Transverse colon (tissue), 4 donors: Measurements from ENCODE around the gene KCNAB2.

Experiments used
- CTCF ChIP-seq, 5 experiments: fragments of 200-600 bp in 3 of 5; fragments of 450-650 bp in 2 of 5; sonication (generic) in 3 of 5; IDR thresholded peaks; 1 replicate in 2 of 5; 2 replicates in 3 of 5; pipeline ENCODE4 v1.5.1; 2016 to 2017; ENCODE audit warnings: antibody characterized with exemption in 5 of 5, inconsistent platforms in 3 of 5, mild to moderate bottlenecking in 2 of 5, moderate library complexity in 1 of 5
- POLR2AphosphoS5 ChIP-seq, 3 donors: sonication (generic); formaldehyde crosslinking; IDR thresholded peaks; one replicate each; pipeline ENCODE4 v1.6.1; 2016; ENCODE audit warnings: antibody characterized with exemption in 3 of 3

DNA sequence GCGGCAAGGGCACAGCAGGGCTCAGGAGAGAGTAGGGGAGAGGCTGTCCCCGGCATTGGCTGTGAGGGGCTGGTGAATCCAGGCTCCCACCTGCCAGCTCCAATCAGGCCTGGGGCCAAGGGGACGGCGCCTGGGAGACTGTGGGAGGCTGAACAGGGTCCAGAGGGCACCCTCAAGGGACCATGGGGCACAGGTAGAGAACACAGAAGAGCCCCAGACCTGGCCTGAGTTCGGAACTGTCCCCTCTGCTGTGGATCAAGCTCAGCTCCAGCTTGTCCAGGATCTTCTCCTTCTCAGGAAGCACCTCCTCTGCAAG lies 67.0 kb downstream of the KCNAB2 start:
- TF ChIP-seq CTCF (IDR thresholded peaks at IDR 0.05) = no peak
- no peak for TF ChIP-seq POLR2AphosphoS5 (IDR thresholded peaks at IDR 0.05)
